ENCODE measurements around the gene DSCAM.

Gene DSCAM

GRCh38 chr21:40689840-40690360, 157.1 kb downstream of the DSCAM start:
- Histone ChIP-seq H3K4me3 (ENCODE audit: low read length) (no peak overlapping the region), H3K4me2 (ENCODE audit: low read length) (no peak overlapping the region), H2BK5ac (ENCODE audit: low read length) (no peak overlapping the region), H4K8ac (ENCODE audit: low read depth, low read length) (no peak overlapping the region), H3K4me1 (ENCODE audit: control insufficient read depth, low read depth, low read length) (peaks cover 6% of the 10 kb centered on the region), H3K79me2 (ENCODE audit: control insufficient read depth, insufficient read depth, low read length) (no peaks in the 10 kb centered on the region), H3K18ac (ENCODE audit: low read length) (no peak overlapping the region), H3K9ac (ENCODE audit: low read length) (no peak overlapping the region), H2AK5ac (ENCODE audit: low read length) (no peak overlapping the region), H3K56ac (ENCODE audit: low read length) (peak overlapping the region; percentile 10), H3K27me3 (ENCODE audit: insufficient read depth, low read length, poor library complexity) (no peaks in the 10 kb centered on the region), H2BK120ac (ENCODE audit: low read depth, low read length) (no peak overlapping the region), H4K5ac (ENCODE audit: low read length) (no peak overlapping the region), H2BK15ac (replicated peaks; ENCODE audit: low read depth) (no peak overlapping the region), H3K36me3 (ENCODE audit: control insufficient read depth, insufficient read depth, low read length) (no peaks in the 10 kb centered on the region), H3K23ac (ENCODE audit: low read length) (no peak overlapping the region), H3K79me1 (ENCODE audit: low read length) (no peaks in the 10 kb centered on the region), H3K27ac (ENCODE audit: low read depth, low read length) (no peak overlapping the region), H3K4ac (ENCODE audit: low read depth, low read length) (no peak overlapping the region)
- no peak for DNase-seq
- WGBS (ENCODE audit: extremely low coverage, insufficient coverage, low lambda C conversion rate): no CpG with 5 or more reads among the region's 4 CpGs

- no peak overlapping the region for H4K5ac ChIP-seq (ENCODE audit: low read length)
- H3K27ac ChIP-seq (ENCODE audit: low read depth, low read length): no peak overlapping the region
- H3K23ac ChIP-seq (ENCODE audit: low read length): peak overlapping the region; percentile 32
- H3K4me1 ChIP-seq (ENCODE audit: control insufficient read depth, low read depth, low read length): peaks cover 6% of the 10 kb centered on the region
- no peak overlapping the region for H3K4ac ChIP-seq (ENCODE audit: low read depth, low read length)
- H4K8ac ChIP-seq (ENCODE audit: low read depth, low read length): no peak overlapping the region
- H3K4me3 ChIP-seq (ENCODE audit: low read length): no peak overlapping the region
- peak overlapping the region; percentile 64 for H2BK5ac ChIP-seq (ENCODE audit: low read length)
- H3K9ac ChIP-seq (ENCODE audit: low read length): no peak overlapping the region
- H3K79me2 ChIP-seq (ENCODE audit: control insufficient read depth, insufficient read depth, low read length): no peaks in the 10 kb centered on the region
- no peaks in the 10 kb centered on the region for H3K27me3 ChIP-seq (ENCODE audit: insufficient read depth, low read length, poor library complexity)
- no peak overlapping the region for H2BK15ac ChIP-seq (replicated peaks; ENCODE audit: low read depth)
- no peak overlapping the region for H2BK120ac ChIP-seq (ENCODE audit: low read depth, low read length)
- WGBS (ENCODE audit: extremely low coverage, insufficient coverage, low lambda C conversion rate): no CpG with 5 or more reads among the region's 4 CpGs
- DNase-seq: no peak
- no peaks in the 10 kb centered on the region for H3K36me3 ChIP-seq (ENCODE audit: control insufficient read depth, insufficient read depth, low read length)
- no peaks in the 10 kb centered on the region for H3K79me1 ChIP-seq (ENCODE audit: low read length)
- peak overlapping the region; percentile 51 for H3K56ac ChIP-seq (ENCODE audit: low read length)
- H3K4me2 ChIP-seq (ENCODE audit: low read length): no peak overlapping the region
- H3K18ac ChIP-seq (ENCODE audit: low read length): no peak overlapping the region
- peak overlapping the region; percentile 60 for H2AK5ac ChIP-seq (ENCODE audit: low read length)
These were observed 157.7 kb downstream of the DSCAM start for GRCh38 chr21:40689217-40689616.

GRCh38 chr21:40688106-40688864, 158.7 kb downstream of the DSCAM start:
- Histone ChIP-seq H3K79me1 (ENCODE audit: low read length) (no peaks in the 10 kb centered on the region), H2BK15ac (replicated peaks; ENCODE audit: low read depth) (no peak overlapping the region), H3K27me3 (ENCODE audit: insufficient read depth, low read length, poor library complexity) (no peaks in the 10 kb centered on the region), H3K36me3 (ENCODE audit: control insufficient read depth, insufficient read depth, low read length) (no peaks in the 10 kb centered on the region), H3K18ac (ENCODE audit: low read length) (no peak overlapping the region), H2AK5ac (ENCODE audit: low read length) (no peak overlapping the region), H3K4me1 (ENCODE audit: control insufficient read depth, low read depth, low read length) (peaks cover 6% of the 10 kb centered on the region), H3K9ac (ENCODE audit: low read length) (no peak overlapping the region), H4K8ac (ENCODE audit: low read depth, low read length) (no peak overlapping the region), H4K5ac (ENCODE audit: low read length) (no peak overlapping the region), H3K4me2 (ENCODE audit: low read length) (no peak overlapping the region), H3K4me3 (ENCODE audit: low read length) (no peak overlapping the region), H3K79me2 (ENCODE audit: control insufficient read depth, insufficient read depth, low read length) (no peaks in the 10 kb centered on the region), H2BK5ac (ENCODE audit: low read length) (peak overlapping the region; percentile 30), H3K23ac (ENCODE audit: low read length) (no peak overlapping the region), H2BK120ac (ENCODE audit: low read depth, low read length) (no peak overlapping the region), H3K27ac (ENCODE audit: low read depth, low read length) (peak overlapping the region; percentile 36), H3K4ac (ENCODE audit: low read depth, low read length) (no peak overlapping the region), H3K56ac (ENCODE audit: low read length) (no peak overlapping the region)
- peak; percentile 40 for DNase-seq
- WGBS (ENCODE audit: extremely low coverage, insufficient coverage, low lambda C conversion rate): no CpG with 5 or more reads among the region's 5 CpGs

- H3K23ac ChIP-seq (ENCODE audit: low read length): no peak overlapping the region
- no peaks in the 10 kb centered on the region for H3K27me3 ChIP-seq (ENCODE audit: insufficient read depth, low read length, poor library complexity)
- no peak overlapping the region for H4K5ac ChIP-seq (ENCODE audit: low read length)
- H2AK5ac ChIP-seq (ENCODE audit: low read length): no peak overlapping the region
- H3K36me3 ChIP-seq (ENCODE audit: control insufficient read depth, insufficient read depth, low read length): no peaks in the 10 kb centered on the region
- peak; percentile 75 for DNase-seq
- no peak overlapping the region for H4K8ac ChIP-seq (ENCODE audit: low read depth, low read length)
- no peak overlapping the region for H2BK15ac ChIP-seq (replicated peaks; ENCODE audit: low read depth)
- H3K4me1 ChIP-seq (ENCODE audit: control insufficient read depth, low read depth, low read length): peaks cover 6% of the 10 kb centered on the region
- H3K27ac ChIP-seq (ENCODE audit: low read depth, low read length): peak overlapping the region; percentile 1
- H3K4me3 ChIP-seq (ENCODE audit: low read length): no peak overlapping the region
- H3K56ac ChIP-seq (ENCODE audit: low read length): no peak overlapping the region
- H2BK120ac ChIP-seq (ENCODE audit: low read depth, low read length): no peak overlapping the region
- no peaks in the 10 kb centered on the region for H3K79me2 ChIP-seq (ENCODE audit: control insufficient read depth, insufficient read depth, low read length)
- H3K4ac ChIP-seq (ENCODE audit: low read depth, low read length): no peak overlapping the region
- no CpG with 5 or more reads among the region's 4 CpGs for WGBS (ENCODE audit: extremely low coverage, insufficient coverage, low lambda C conversion rate)
- no peak overlapping the region for H2BK5ac ChIP-seq (ENCODE audit: low read length)
- no peak overlapping the region for H3K9ac ChIP-seq (ENCODE audit: low read length)
- no peak overlapping the region for H3K18ac ChIP-seq (ENCODE audit: low read length)
- no peaks in the 10 kb centered on the region for H3K79me1 ChIP-seq (ENCODE audit: low read length)
- no peak overlapping the region for H3K4me2 ChIP-seq (ENCODE audit: low read length)
These were observed 159.3 kb downstream of the DSCAM start for GRCh38 chr21:40687625-40688024.

- Histone ChIP-seq H2AK5ac (ENCODE audit: low read length) (no peak overlapping the region), H3K27ac (ENCODE audit: low read depth, low read length) (no peak overlapping the region)
- no CpG with 5 or more reads among the region's 5 CpGs for WGBS (ENCODE audit: extremely low coverage, insufficient coverage, low lambda C conversion rate)
These were observed 160.4 kb downstream of the DSCAM start for GRCh38 chr21:40686526-40686925.

More at GRCh38 chr21:40686526-40686925, 160.4 kb downstream of the DSCAM start:
- H3K4ac ChIP-seq (ENCODE audit: low read depth, low read length): peak overlapping the region; percentile 76
- H4K8ac ChIP-seq (ENCODE audit: low read depth, low read length): no peak overlapping the region
- H2BK5ac ChIP-seq (ENCODE audit: low read length): no peak overlapping the region
- no peak overlapping the region for H2BK120ac ChIP-seq (ENCODE audit: low read depth, low read length)
- H2BK15ac ChIP-seq (replicated peaks; ENCODE audit: low read depth): no peak overlapping the region
- H3K4me2 ChIP-seq (ENCODE audit: low read length): no peak overlapping the region
- H3K18ac ChIP-seq (ENCODE audit: low read length): no peak overlapping the region
- no peaks in the 10 kb centered on the region for H3K36me3 ChIP-seq (ENCODE audit: control insufficient read depth, insufficient read depth, low read length)
- H3K23ac ChIP-seq (ENCODE audit: low read length): no peak overlapping the region
- H3K56ac ChIP-seq (ENCODE audit: low read length): no peak overlapping the region
- no peak overlapping the region for H4K5ac ChIP-seq (ENCODE audit: low read length)
- H3K4me1 ChIP-seq (ENCODE audit: control insufficient read depth, low read depth, low read length): peaks cover 6% of the 10 kb centered on the region
- no peaks in the 10 kb centered on the region for H3K79me2 ChIP-seq (ENCODE audit: control insufficient read depth, insufficient read depth, low read length)
- no peak for DNase-seq
- H3K27me3 ChIP-seq (ENCODE audit: insufficient read depth, low read length, poor library complexity): no peaks in the 10 kb centered on the region
- H3K79me1 ChIP-seq (ENCODE audit: low read length): no peaks in the 10 kb centered on the region
- no peak overlapping the region for H3K4me3 ChIP-seq (ENCODE audit: low read length)
- H3K9ac ChIP-seq (ENCODE audit: low read length): no peak overlapping the region
